ENCODE measurements around the gene SLC25A40. TPM values are rescaled to one million over a fixed set of nuclear protein-coding genes. Genes with fewer than 3 reads are reported as not detected.

The SLC25A40 gene
- total and polyA plus RNA-seq, 2 of the 13 experiments (the other 11 are each of a cell fraction or from before 2014, with no cell fraction given): 12.9 to 13.6 TPM

DNA sequence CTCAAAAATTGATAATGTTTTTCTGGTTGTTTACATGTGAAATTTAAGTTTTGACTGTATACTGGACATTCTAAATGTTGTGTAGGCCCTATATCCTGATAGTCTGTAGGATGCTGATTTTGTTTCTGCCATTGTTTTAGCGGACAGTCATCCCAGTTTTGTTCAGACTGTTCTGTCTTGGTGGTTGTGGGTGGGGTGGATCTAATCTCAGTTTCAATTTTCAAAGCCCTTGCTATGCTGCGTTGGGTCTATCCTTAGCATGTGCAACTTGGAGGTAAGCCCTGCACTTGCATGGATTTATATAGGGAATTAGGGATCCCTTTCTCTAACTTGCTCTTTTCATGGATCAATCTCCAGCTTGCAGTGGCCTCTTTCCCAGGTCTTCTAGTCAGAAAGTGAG is 19.2 kb upstream of the SLC25A40 start (continued):
- TF ChIP-seq, protein P1, sequence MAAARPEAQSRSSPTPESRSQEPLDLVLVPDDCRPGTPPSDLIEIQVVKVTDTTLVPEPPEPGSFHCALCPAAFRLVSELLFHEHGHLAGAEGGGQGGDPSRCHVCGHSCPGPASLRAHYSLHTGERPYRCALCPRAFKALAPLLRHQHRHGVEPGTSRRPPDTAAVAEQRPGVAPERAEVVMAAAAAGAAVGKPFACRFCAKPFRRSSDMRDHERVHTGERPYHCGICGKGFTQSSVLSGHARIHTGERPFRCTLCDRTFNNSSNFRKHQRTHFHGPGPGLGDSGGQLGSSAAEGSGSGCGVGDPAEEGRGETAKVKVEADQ (CRISPR knock-in tag; IDR thresholded peaks at IDR 0.05; ENCODE audit: borderline replicate concordance): no peak
- TF ChIP-seq MIER2 (CRISPR knock-in tag; IDR thresholded peaks at IDR 0.05) (no peak), ZNF20 (CRISPR knock-in tag; IDR thresholded peaks at IDR 0.05) (no peak), PPARG (CRISPR knock-in tag; conservative IDR thresholded peaks at IDR 0.05) (no peak), ZNF563 (CRISPR knock-in tag; IDR thresholded peaks at IDR 0.05) (no peak)

GRCh38 chr7:87886875-87887274 is 10.7 kb upstream of the SLC25A40 start:
- BruUV-seq (replicated peaks): no TSS peak
- no peak overlapping the region for H3K4me2 ChIP-seq (ENCODE audit: low read depth, low read length)
- in situ Hi-C loops (cut with HindIII; ENCODE audit: extremely low pct_ligation_motif_present, low pct_unique_long_range_greater_than_20kb): no loop called here
- ChIA-PET CTCF (ENCODE audit: low intra/inter-chr PET ratio, low total read pairs) (interaction anchor here (4.6 kb wide), 1 partner anchor 89 kb away, joined by 29 read pairs; no protein-coding TSS in a partner anchor), POLR2A (no interaction called here)
- no peak overlapping the region for H3K9ac ChIP-seq (ENCODE audit: insufficient read depth, low read depth, low read length)
- H3K27me3 ChIP-seq (ENCODE audit: control insufficient read depth in 1 of 2, insufficient read depth in 2 of 2, low read length in 2 of 2): no peaks in the 10 kb centered on the region
- intact Hi-C loops (cut with micrococcal nuclease; ENCODE audit: unreplicated experiment): loop anchor here (1.0 to 5.0 kb wide), 3 partner anchors 89 to 380 kb away; no protein-coding TSS in a partner anchor
- H3K79me2 ChIP-seq (ENCODE audit: insufficient read depth, low read length): peaks cover 14% of the 10 kb centered on the region
- 0 out of 2 replicates have a peak, but pooled peaks cover under 1% of the 10 kb centered on the region for H3K4me1 ChIP-seq (ENCODE audit: insufficient read depth, low read length)
- H3K4me3 ChIP-seq (replicated peaks in 1 of 3; ENCODE audit: insufficient read depth in 1 of 3, low read depth in 2 of 3, low read length in 3 of 3): no peak overlapping the region
- H3K36me3 ChIP-seq (replicated peaks in 1 of 2; ENCODE audit: control insufficient read depth in 1 of 2, insufficient read depth in 2 of 2, low read length in 2 of 2): peaks cover 7 to 46% of the 10 kb centered on the region in 2 experiments; a peak in 4 of 5 replicates
- peak; percentile 56 for TF ChIP-seq STAG1 (CRISPR knock-in tag; IDR thresholded peaks at IDR 0.05)
- no peak for TF ChIP-seq ZBTB49 (CRISPR knock-in tag; IDR thresholded peaks at IDR 0.05; ENCODE audit: borderline replicate concordance)
- TF ChIP-seq ZNF451 (CRISPR knock-in tag; IDR thresholded peaks at IDR 0.05): no peak
- 0 out of 2 replicates have a peak, but pooled peaks have one; percentile 10 for TF ChIP-seq CTCF (CRISPR knock-in tag; IDR thresholded peaks at IDR 0.05)
- 0 out of 2 replicates have a peak, but pooled peaks have one; percentile 21 for TF ChIP-seq SMC3 (IDR thresholded peaks at IDR 0.05; ENCODE audit: low read length)
- no peak overlapping the region for H2AFZ ChIP-seq (ENCODE audit: low read length)
- no peaks in the 10 kb centered on the region for H4K20me1 ChIP-seq (ENCODE audit: insufficient read depth, low read length)
- no peaks in the 10 kb centered on the region for H3K9me3 ChIP-seq (ENCODE audit: low read length)
- ATAC-seq (no peak), FAIRE-seq (no peak), DNase-seq (ENCODE audit: low spot score) (peak; percentile 20)
- no peak overlapping the region for H3K27ac ChIP-seq (ENCODE audit: extremely low read length, insufficient read depth, low read length)

All from HepG2 (cell line).